ENCODE data around the gene FILIP1L. TPM values are rescaled to one million over a fixed set of nuclear protein-coding genes. Genes with fewer than 3 reads are reported as not detected.

FILIP1L gene
- total RNA-seq, 1 donor from 2014 or later, result 47.0 TPM

DNA sequence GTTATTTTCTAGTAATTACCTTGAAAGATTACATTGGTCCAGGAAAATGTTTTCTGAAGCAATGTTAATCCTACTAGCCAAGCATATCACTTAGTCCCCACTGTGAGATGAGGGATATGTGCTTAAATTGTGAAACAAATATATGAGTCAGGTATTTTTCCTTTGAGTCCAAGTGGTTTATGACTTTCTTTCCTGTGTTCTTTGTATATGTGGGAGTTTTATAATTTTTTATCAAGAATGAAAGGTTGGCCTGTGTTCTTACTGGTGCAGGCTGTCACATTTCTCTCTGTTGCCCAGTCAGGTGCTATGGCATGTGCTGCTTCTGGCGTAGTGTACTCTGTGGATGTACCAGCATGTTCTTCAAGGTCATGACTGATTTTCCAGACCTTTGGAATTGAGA, 149.2 kb downstream of the FILIP1L start:
- no peak for DNase-seq (ENCODE audit: extremely low spot score, unreplicated experiment)
- Mint-ChIP-seq H3K27ac (ENCODE audit: unreplicated experiment) (no peak overlapping the region), H3K9me3 (ENCODE audit: unreplicated experiment) (no peaks in the 10 kb centered on the region), H3K27me3 (ENCODE audit: unreplicated experiment) (no peaks in the 10 kb centered on the region), H3K36me3 (ENCODE audit: unreplicated experiment) (no peaks in the 10 kb centered on the region), H3K4me1 (ENCODE audit: unreplicated experiment) (peaks cover 22% of the 10 kb centered on the region), H3K4me3 (ENCODE audit: unreplicated experiment) (no peak overlapping the region)
- TF ChIP-seq, protein P1, sequence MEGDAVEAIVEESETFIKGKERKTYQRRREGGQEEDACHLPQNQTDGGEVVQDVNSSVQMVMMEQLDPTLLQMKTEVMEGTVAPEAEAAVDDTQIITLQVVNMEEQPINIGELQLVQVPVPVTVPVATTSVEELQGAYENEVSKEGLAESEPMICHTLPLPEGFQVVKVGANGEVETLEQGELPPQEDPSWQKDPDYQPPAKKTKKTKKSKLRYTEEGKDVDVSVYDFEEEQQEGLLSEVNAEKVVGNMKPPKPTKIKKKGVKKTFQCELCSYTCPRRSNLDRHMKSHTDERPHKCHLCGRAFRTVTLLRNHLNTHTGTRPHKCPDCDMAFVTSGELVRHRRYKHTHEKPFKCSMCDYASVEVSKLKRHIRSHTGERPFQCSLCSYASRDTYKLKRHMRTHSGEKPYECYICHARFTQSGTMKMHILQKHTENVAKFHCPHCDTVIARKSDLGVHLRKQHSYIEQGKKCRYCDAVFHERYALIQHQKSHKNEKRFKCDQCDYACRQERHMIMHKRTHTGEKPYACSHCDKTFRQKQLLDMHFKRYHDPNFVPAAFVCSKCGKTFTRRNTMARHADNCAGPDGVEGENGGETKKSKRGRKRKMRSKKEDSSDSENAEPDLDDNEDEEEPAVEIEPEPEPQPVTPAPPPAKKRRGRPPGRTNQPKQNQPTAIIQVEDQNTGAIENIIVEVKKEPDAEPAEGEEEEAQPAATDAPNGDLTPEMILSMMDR (IDR thresholded peaks at IDR 0.05), result no peak

DNA sequence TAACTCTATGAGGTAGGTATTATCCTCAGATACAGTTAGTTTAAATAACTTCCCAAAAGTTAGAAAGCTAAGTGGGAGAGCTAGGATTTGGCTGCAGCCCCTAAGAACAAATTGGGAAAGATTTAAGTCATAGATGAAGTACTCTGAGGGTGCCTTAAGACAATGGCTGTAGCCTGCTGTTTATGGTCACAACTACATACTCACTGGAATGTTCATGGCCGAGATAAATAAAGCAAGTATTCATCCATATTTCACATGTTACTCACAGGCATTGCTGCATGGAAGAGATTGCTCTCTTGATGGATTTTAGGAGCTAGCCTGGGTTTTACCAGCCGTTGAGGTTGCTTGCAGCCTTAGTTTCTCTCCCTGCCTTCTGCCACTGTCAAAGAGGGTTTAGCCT, 151.6 kb downstream of the FILIP1L start:
- TF ChIP-seq, protein P1 (IDR thresholded peaks at IDR 0.05), result no peak
- DNase-seq (ENCODE audit: extremely low spot score, unreplicated experiment), result no peak
- no peak overlapping the region for H3K4me3 Mint-ChIP-seq (ENCODE audit: unreplicated experiment)
- no peaks in the 10 kb centered on the region for H3K9me3 Mint-ChIP-seq (ENCODE audit: unreplicated experiment)
- no peaks in the 10 kb centered on the region for H3K27me3 Mint-ChIP-seq (ENCODE audit: unreplicated experiment)
- H3K36me3 Mint-ChIP-seq (ENCODE audit: unreplicated experiment), result no peaks in the 10 kb centered on the region
- peaks cover 22% of the 10 kb centered on the region for H3K4me1 Mint-ChIP-seq (ENCODE audit: unreplicated experiment)
- H3K27ac Mint-ChIP-seq (ENCODE audit: unreplicated experiment), result no peak overlapping the region

DNA sequence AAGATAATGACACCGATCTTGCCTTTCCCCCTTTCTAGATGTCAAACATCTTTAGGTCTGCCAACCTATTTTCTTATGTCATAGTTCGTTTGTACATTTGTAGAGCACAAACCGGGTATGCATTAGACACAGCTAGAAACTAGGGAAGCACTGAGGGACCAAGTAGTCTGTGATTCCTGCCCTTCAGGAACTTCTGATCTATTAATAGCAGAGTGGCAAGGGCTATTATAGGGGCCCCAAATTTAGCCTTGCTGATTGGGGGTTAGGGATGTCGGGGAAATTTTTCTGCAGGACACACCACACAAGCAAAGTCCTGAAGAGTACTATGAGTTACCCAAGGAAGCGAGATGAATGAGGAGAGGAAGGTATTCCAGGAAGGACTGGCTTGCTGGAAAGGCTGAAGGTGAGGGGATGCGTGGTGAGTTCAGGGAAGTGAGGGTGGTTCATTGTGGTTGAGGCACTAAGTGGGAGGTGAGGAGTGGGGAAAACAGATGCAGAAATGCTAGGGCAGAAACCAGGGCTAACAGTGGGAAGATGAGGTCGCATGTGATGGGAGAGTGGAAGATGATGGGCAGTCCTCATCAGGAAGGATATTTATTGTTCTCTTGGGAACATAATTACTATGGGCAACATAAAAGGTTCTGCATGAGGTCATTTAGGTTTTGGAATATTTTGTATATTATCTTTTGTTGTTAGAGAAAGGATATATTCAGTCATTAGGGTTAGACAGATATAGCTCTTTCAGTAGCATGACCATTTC, 152.4 kb downstream of the FILIP1L start:
- Mint-ChIP-seq H3K27me3 (ENCODE audit: unreplicated experiment) (no peaks in the 10 kb centered on the region), H3K36me3 (ENCODE audit: unreplicated experiment) (no peaks in the 10 kb centered on the region), H3K27ac (ENCODE audit: unreplicated experiment) (no peak overlapping the region), H3K9me3 (ENCODE audit: unreplicated experiment) (no peaks in the 10 kb centered on the region), H3K4me3 (ENCODE audit: unreplicated experiment) (no peak overlapping the region), H3K4me1 (ENCODE audit: unreplicated experiment) (peaks cover 19% of the 10 kb centered on the region)
- TF ChIP-seq, protein P1 (IDR thresholded peaks at IDR 0.05), result no peak
- no peak for DNase-seq (ENCODE audit: extremely low spot score, unreplicated experiment)

DNA sequence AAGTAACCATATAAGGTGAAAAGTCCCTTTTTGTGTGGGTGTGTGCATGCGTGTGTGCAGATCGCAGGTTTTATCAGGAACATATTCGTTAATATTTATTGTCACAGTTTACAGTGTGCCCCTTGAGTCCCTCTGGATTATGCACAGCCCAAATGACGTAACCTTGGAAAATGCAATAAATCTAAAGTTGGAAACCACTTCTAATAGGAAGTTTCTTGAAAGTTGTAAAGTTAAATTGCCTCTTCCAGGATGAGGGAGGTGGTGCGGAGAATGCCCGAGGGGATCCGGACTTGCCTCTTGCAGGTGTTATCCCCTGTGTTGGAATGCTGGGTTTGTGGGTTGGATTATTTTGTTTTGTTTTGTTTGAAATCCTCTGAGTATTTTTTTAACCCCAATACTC, 153.4 kb downstream of the FILIP1L start:
- Mint-ChIP-seq H3K27me3 (ENCODE audit: unreplicated experiment) (no peaks in the 10 kb centered on the region), H3K9me3 (ENCODE audit: unreplicated experiment) (no peaks in the 10 kb centered on the region), H3K4me1 (ENCODE audit: unreplicated experiment) (peaks cover 15% of the 10 kb centered on the region), H3K27ac (ENCODE audit: unreplicated experiment) (no peak overlapping the region), H3K36me3 (ENCODE audit: unreplicated experiment) (no peaks in the 10 kb centered on the region), H3K4me3 (ENCODE audit: unreplicated experiment) (no peak overlapping the region)
- TF ChIP-seq, protein P1 (IDR thresholded peaks at IDR 0.05), result no peak
- no peak for DNase-seq (ENCODE audit: extremely low spot score, unreplicated experiment)

DNA sequence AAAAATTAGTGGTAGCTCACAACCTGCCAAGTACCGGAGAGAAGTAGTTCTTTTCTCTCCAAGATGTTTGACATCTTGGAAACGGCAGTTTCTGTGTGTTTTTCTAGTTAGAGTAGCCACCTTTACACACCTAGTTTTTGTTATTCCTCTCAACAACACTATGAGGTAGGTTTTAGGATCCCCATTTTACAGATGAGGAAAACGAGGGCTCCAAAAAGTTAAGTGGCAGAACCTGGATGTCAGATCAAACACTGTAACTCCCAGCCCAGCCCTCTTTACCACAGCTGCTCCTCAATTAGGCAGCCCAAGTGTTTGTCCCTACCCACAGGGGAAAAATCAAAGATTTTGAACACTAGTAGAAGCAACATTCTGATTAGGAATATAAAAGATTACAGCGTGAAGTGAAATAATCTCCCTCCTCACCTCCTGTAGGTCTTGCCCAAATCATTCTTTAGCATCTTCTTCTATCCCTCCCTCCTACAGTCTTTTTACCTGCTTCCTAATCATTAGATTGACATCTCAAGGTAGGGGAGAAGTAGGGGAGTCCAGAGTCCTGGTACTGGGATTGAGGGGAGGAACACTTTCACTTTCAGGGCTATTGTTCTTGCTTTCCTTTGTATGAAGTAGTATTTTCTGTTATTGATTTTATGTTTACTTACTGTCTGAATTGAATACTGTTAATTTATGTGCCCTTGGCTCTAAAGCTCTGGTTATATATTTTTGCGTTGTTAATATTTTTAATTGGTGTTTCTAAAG, 154.0 kb downstream of the FILIP1L start:
- no peak for DNase-seq (ENCODE audit: extremely low spot score, unreplicated experiment)
- Mint-ChIP-seq H3K27ac (ENCODE audit: unreplicated experiment) (no peak overlapping the region), H3K4me1 (ENCODE audit: unreplicated experiment) (peaks cover 15% of the 10 kb centered on the region), H3K27me3 (ENCODE audit: unreplicated experiment) (no peaks in the 10 kb centered on the region), H3K4me3 (ENCODE audit: unreplicated experiment) (peak overlapping the region; percentile 15), H3K36me3 (ENCODE audit: unreplicated experiment) (no peaks in the 10 kb centered on the region), H3K9me3 (ENCODE audit: unreplicated experiment) (no peaks in the 10 kb centered on the region)
- TF ChIP-seq, protein P1 (IDR thresholded peaks at IDR 0.05), result no peak
